ENCODE results near the gene LAMA2.

GRCh38 chr6:129141499-129141898 is 258.6 kb downstream of the LAMA2 start:
- TF ChIP-seq CTCF (IDR thresholded peaks at IDR 0.05; ENCODE audit: low read length): no peak
- TF ChIP-seq EZH2phosphoT487 (IDR thresholded peaks at IDR 0.05; ENCODE audit: low read length): no peak
